Non-pigmented ciliary epithelial cell (primary cell): ENCODE measurements around the gene VTI1B.

ENCODE experiments used
- DNase-seq: peaks from one replicate; pipeline ENCODE4 v3.0.0-alpha.2; 2010; ENCODE audit warnings: low read depth

VTI1B gene

GRCh38 chr14:67675219-67675582, 769 bp upstream of the VTI1B start:
- DNase-seq, result no peak

DNA sequence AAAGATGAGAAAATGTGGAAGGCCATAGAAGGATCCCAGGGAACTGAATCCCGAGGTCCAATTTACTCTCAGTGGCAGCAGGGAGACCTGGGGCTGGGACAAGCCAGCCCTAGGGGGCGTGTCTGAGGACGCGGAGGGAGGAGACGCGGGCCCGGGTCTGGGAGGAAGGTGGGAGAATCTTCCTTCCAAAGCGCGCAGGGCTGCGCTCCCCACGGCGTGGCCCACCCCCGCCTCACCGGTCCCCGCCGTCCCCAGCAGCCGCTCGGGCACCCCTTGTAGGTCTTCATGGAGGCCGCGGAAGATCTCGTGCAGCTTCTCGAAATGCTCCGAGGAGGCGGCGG, 323 bp downstream of the VTI1B start:
- no peak for DNase-seq

DNA sequence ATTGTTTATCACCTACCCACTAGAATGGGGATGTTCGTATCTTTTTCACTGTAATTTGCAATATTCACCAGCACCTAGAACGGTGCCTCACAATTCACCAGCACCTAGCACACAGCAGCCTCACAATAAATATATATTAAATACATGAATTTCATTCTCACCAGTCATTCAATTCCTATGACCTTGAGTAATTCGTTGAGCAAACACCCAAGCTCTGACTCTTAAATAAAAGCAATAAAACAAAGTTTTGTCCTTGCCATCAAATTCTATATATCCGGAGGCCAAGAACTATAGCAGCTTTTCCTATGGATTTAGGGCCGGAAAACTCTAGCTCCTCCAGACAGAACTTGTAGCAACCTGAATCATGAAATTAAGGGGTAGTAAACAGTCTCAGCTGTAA, 981 bp downstream of the VTI1B start:
- no peak for DNase-seq

DNA sequence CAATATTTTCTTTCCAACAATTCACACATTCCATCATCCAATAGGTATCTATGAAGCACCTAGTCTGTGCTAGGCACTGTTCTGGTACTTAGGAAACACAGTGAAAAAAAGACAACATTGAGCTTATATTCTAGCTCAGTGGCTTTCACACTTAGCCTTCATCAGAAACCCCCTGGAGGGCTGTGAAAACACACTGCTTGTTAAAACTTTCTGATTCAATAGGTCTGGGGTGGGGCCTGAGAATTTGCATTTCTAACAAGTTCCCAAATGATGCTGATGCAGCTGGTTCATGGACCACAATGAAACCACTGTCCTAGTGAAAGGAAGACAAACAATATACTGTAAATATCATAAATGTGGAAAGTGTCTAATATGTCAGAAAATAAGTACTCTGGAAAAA, 5.9 kb downstream of the VTI1B start:
- no peak for DNase-seq

GRCh38 chr14:67666750-67667449, 7.5 kb downstream of the VTI1B start:
- DNase-seq, result no peak

GRCh38 chr14:67665868-67666267, 8.6 kb downstream of the VTI1B start:
- DNase-seq, result no peak

GRCh38 chr14:67663633-67664032, 10.8 kb downstream of the VTI1B start:
- DNase-seq, result no peak

- no peak for DNase-seq
These were observed 20.7 kb downstream of the VTI1B start for GRCh38 chr14:67653651-67654280.

DNA sequence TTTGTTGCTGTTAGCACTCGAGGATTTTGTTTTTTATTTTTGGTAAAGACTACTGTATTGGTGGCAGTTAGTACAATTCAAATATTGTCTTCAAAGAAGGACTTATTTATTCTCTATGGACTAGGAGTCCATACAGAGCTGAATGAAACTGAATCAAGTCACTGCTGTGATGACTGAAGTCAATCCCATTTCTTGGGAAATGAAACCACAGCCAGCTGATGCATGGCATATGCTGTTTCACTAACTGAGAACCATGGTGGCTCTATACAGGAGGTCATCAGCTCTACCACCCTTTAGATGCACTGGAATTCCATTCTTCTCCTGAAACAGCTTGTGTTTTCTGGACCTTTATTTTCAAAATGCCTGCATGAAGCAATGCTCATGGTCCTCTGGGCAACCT, 22.2 kb downstream of the VTI1B start:
- DNase-seq, result no peak

DNA sequence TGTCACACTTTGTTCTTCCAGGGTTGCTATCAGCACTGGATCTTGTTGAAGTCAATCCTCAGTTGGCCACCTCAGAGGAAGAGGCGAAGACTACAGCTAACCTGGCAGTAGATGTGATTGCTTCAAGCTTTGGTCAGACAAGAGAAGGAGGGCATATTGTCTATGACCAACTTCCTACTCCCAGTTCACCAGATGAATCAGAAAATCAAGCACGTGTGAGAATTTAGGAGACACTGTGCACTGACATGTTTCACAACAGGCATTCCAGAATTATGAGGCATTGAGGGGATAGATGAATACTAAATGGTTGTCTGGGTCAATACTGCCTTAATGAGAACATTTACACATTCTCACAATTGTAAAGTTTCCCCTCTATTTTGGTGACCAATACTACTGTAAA, 23.7 kb downstream of the VTI1B start:
- no peak for DNase-seq

GRCh38 chr14:67650151-67650550, 24.3 kb downstream of the VTI1B start:
- DNase-seq, result no peak

GRCh38 chr14:67646131-67646530, 28.3 kb downstream of the VTI1B start:
- DNase-seq, result no peak

- DNase-seq, result no peak
These were observed 29.0 kb downstream of the VTI1B start for GRCh38 chr14:67645414-67645813.

GRCh38 chr14:67644428-67644827, 30.0 kb downstream of the VTI1B start:
- no peak for DNase-seq

DNA sequence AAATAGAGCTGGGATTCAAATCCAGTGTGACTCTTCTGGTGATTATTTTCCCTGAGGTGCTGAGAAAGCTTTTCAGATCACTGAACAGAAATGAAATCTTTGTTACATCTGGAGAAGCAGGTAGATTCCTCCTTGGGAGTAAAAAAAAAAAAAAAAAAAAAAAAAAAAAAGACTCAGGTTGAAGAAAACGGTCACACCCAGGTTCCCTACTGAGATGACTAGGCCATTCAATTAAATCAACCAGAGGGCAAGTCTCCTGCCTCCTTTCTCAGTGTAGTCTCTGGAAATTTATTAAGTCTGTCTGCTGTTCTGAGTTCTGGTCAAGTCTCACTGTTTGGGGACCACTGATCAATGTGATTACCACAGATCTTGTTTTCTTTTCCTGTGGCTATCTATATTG, 30.7 kb downstream of the VTI1B start:
- DNase-seq, result no peak

DNA sequence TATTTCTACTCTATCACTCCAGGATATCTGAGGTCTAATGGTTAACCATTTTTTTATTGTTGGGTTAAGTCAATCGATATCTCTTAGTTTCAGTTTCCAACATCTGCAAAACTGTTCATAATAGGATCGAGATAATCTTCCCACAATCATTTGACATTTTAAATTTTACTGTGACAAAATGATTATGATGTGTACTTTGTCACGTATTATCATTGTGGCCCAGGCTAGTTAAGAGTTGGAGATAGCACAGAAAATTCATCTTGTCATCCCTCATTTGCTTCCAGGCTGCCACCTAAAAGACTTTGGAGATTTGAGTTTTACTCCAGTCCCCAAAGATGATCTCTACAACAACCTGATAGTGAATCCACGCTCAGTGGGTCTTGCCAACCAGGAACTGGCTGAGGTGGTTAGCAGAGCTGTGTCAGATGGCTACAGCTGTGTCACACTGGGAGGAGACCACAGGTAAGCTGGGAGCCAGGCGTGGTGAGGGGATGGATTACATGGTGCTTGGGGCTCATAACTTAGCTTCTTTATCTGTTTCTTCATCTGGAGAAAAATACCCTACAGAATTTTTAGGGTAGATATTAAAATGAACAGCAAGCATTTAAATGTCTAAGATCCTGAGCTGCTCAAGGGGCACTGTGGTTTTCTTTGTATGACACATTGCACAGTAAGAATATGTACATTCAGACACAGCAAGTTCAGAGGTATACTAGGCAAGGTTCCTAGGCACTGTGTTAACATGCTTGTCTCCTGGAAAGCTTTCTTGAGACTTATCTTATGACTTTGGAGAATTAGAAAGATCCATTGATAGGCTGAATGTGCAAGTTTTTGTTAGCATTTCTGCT, 32.3 kb downstream of the VTI1B start:
- DNase-seq, result no peak

DNA sequence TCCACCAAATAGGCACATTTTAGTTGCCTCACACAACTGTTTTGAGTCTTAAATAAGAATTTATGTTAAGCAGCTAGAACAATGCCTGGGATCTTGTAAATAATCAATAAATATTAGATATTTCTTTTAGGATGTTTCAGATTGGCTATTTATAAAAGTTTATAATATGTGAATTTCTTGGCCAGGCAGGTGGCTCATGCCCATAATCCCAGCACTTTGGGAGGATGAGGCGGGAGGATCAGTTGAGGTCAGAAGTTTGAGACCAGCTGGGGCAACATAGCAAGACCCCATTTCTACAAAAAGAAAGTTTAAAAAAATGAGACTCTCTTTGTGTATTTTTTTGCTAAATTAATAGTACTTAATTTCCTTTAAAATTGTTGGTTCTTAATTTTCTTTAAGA, 33.0 kb downstream of the VTI1B start:
- no peak for DNase-seq

DNA sequence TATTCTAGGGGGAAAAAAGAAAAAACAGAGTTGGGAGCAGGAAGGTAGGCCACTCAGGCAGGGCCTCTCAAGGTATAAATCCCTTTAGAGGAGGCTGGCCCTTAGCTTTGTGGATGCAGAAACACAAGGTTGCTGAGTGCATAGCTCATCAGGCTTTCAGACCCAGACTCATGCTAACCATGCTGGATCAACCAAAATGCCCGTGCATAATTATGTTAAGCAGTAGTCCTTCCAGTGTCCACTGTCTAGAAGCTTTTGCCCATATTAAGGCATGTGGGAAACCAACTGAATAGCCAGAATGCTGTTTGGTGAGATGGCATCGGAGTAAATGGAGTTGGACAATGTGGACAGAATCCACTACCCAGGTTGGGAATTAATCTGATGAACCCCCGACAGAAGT, 35.8 kb downstream of the VTI1B start:
- DNase-seq, result no peak

DNA sequence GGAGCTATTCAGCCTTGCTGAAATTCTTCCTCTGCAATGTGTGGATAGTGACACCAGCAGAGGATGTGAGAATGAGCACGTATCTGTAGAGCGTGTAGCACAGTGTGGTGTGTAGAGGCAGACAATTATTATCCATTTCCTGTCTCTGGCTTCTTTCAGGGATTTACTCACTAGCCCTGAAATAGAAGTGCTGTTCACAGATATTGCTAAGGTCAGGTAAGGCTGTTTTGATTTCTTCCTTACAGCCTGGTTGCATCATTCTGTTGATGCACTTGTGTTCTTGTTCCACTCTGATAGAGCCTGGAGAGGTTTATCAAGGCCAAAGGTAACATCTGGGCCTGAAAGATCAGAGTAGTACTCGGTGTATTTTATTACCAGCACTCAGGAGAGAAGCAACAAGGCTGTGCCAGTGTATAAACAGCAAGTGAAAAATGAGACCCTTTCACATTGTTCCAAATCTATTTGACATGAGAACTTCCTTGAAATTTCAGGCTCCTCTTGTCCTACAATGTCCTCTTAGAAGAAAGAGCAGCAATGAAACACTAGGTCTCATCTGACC, 38.0 kb downstream of the VTI1B start:
- DNase-seq, result no peak

DNA sequence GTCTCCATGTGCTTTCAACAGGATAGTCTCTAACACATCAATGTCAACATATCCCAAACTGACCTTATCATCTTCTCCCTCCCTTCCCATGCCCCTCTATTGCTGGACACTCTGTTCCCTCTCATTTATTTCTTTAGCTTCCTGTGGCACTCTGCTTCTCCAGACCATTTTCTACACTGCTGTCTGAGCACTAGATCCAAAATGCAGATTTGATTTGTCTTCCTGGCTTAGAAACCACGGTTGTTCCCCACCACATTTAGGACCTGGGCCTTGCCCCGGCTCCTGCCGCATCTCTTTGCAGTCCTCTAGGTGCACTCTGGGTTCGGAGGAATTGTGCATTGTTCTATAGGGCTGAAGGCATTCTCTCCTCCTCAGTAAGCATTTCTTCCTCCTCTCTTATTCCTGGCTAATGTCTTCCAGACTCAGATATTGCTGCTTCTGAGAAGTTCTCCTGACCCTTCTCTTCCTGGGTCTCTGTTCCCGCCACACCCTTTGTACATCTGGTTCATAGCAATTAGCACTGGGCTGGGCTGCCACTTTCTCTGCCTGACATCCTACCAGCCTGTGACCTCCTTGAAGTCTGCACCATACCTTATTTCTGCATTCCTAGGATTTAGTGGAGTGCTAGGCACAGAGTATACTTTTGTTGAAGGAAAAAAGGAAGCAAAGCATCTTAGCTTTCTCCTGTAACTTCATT, 40.8 kb downstream of the VTI1B start:
- DNase-seq, result no peak

- DNase-seq, result no peak
These were observed 43.5 kb downstream of the VTI1B start for GRCh38 chr14:67630938-67631337.

GRCh38 chr14:67630186-67630585, 44.2 kb downstream of the VTI1B start:
- no peak for DNase-seq
